IPS-18c (cell line): ENCODE data around the gene CKAP2.
A peak's percentile ranks its signal among the peaks of the same experiment; 100 is the strongest.
"Not testable (repeated sequence)": the region's sequence is repeated elsewhere in the genome, so short reads cannot be mapped to it uniquely, and the experiment has no call there.

Source experiments
- H3K4me3 ChIP-seq: 2 replicates; pipeline ENCODE4 v1.7.0; 2013; ENCODE audit warnings: low read depth, mild to moderate bottlenecking, low read length, moderate library complexity; ENCODE audit not compliant: insufficient read depth
- H3K9me3 ChIP-seq: one replicate; pipeline ENCODE4 v1.6.1; 2013; ENCODE audit warnings: mild to moderate bottlenecking, low read length, moderate library complexity; ENCODE audit not compliant: control insufficient read depth, insufficient read depth

CKAP2 gene

DNA sequence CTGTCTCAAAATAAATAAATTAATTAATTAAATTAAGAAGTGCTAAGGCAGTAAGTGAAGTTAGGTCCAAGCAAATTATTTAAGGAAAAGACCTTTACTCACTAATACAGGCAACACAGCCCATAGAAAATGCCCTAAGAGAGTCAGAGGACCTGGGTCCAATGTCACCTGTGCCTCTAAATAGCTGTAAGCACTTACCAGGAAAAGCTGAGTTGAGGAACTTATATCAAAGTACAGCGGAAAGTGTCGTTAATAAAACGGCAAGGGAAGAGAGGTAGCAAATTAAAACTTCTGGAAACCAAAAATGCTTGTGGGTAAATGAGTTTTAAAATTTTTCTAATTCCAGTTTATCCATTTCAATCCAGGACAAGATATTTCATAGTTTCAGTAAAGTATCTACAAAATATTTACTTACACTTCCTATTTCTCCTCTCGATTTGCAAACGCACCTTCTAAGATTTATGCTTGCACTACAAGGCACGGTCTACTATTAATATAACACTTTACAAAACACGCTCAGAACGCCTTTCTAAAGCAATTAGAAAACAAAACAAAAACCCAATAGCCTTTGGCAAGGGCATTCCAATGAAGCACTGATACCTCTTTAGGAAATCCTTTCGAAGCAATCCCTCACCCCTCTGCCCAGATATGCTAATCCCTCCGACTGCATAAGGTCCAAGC is 5.8 kb upstream of the CKAP2 start:
- peaks cover 2% of the 10 kb centered on the region for H3K9me3 ChIP-seq
- peak overlapping the region; percentile 95 for H3K4me3 ChIP-seq

DNA sequence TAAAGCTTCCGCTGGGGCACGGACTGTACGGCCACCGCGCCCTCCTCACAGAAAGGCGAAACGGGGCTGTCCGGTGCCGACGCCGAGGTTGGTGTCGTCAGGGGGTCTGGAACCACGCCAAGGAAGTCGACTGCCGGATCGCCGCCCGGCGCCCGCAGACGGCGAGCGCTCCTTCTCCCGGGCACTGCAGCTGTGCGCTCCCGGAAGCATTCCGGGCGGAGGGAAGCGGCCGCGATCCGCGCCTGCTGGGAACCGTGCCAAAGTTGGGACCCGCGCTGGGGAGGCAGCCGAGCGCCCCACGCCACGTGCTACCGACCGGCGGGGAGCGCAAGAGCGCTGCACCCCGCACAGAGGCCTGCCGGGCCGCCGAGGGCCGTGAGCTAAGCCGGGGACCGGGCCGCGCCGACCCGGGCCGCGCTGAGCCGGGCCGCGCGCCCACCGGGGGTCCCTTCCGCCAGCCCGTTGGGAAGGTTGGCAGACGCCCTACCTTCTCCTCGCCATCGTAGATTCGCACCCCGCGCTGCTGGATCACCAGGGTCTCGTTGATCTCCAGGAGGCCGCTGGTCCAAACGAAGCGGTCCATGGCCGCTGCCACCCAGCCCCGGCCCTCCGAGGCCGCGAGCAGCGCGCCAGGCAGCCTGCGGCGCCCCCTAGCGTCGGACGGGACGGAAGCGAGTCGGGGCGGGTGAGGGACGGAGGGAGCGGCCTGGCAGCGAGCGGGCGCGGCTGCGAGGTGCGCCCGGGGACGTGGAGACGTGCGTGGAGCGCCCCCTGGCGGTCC is 5.1 kb upstream of the CKAP2 start, which contains the start of gene VPS36:
Gene VPS36, minus strand, starts transcription at position 623 of the 781 bp plus-strand sequence. Its CDS starts 40 bp downstream, at position 583.
- peaks cover 2% of the 10 kb centered on the region for H3K9me3 ChIP-seq
- peak within 1 kb of the TSS; percentile 95 for H3K4me3 ChIP-seq

DNA sequence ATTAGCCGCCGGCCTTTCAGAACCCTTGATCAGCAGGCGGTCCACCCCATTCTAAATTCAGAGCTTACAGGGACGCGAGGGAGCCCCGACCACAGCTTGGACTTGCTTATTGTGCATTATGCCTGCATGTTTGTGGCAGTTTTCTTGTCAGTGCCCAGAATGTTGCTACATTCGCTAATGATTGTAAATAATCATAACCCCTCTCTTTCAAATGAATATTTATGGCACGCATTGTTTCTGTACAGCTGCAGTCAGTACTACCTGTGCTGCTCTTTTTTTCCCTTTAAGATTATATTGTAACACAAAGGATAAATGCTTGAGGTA is 4.5 kb upstream of the CKAP2 start:
- Histone ChIP-seq H3K9me3 (peaks cover 2% of the 10 kb centered on the region), H3K4me3 (peak overlapping the region; percentile 95; the same call in 1 of the 2 replicates)

DNA sequence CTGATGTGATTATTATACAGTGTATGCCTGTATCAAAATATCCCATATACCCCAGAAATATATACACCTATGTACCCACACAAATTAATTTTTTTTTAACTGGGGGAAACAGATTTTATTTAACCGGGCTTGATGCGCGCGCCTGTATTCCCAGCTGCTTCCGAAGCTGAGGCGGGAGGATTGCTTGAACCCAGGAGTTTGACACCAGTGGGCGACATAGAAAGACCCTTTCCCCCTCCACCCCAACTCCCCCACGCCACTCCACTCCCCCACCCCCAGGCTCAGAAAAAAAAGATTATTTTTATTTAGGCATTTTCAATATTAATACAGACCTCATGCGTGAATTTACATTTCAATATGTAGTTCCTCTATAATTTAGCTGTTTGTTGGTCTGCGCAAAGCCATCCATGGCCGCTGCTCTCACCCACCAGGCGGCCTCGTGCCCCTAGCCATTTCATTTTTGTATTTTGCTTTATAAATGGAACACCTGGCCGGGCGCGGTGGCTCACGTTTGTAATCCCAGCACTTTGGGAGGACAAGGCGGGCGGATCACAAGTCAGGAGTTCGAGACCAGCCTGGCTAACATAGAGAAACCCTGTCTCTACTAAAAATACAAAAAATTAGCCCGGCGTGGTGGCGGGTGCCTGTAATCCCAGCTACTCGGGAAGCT is 4.0 kb upstream of the CKAP2 start:
- peaks cover 2% of the 10 kb centered on the region for H3K9me3 ChIP-seq
- H3K4me3 ChIP-seq: no peak overlapping the region; the same call in 1 of the 2 replicates

DNA sequence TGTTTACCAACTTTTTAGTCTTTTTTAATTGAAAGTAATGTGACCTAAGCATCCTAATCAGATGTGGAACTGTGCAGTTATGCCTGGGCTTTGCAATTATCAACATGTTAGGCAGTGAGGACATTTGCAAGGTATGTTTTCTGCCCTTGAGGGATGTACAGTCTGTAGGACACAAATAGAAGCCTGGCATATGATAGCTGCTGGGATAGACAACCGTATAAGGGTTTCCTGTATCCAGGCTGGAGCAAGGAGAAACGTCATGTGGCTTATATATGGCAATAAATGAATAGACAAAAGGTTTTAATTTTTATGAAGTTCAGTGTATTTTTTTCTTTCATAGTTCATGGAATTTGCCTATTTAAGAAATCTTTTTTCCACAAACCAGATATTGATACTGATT is 2.8 kb upstream of the CKAP2 start:
- Histone ChIP-seq H3K4me3 (no peak overlapping the region), H3K9me3 (peaks cover 2% of the 10 kb centered on the region)

DNA sequence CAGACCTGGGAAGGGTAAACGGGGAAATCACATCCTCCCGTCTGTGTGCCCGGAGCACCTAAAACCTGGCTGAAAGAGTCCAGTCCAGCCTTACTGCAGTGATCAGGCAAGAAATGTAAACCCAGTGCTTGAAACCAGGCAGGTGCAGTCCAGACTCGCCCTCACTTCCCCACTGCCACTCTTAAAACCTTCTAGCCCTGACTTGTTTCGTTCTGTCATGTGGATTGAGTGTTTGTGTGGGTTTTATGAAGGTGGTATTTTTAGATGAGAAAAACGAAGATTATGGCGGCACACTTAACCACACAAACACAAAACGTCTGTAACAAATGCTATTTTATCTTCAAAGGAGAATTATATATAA is 839 bp upstream of the CKAP2 start:
- H3K4me3 ChIP-seq: peak overlapping the region; percentile 59; the same call in 1 of the 2 replicates
- H3K9me3 ChIP-seq: peaks cover 2% of the 10 kb centered on the region

DNA sequence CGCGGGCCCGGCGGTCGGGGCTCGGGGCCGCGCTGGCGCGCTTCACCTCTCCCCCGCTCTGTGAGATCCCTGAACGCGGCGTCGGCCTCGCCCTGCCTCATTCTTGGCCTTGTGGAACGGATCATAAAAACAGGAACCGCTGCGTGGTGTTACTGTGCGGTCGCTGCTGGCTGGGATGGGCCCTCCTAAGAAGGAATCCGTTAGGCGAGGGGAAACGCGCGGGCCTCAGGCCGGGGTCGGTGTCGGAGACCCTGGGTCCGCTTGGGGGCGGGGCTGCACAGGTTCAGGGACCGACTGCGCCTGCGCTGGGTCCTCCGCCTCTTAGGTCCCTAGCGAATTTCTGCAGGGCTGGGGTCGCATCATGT is 381 bp downstream of the CKAP2 start:
- H3K9me3 ChIP-seq: no peaks in the 10 kb centered on the region

DNA sequence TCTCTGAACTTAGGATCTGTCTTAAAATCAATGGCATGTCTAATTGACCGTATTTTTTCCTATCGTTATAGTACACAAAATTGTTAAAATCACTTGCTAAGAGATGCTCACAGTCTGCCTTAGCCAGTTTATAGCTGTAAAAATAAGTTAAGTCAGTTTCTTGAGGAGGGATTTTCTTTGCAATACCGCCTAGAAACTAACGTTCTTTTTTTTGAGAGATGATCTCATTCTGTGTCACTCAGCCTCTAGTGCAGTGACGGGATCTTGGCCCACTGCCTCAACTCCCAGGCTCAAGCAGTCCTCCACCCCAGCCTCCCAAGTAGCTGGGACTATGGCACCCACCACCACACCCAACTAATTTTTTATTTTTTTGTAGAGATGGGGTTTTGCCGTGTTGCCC is 4.4 kb downstream of the CKAP2 start:
- no peaks in the 10 kb centered on the region for H3K9me3 ChIP-seq
- no peak overlapping the region for H3K4me3 ChIP-seq

More for the DNA sequence above, 381 bp downstream of the CKAP2 start:
- peak overlapping the region; percentile 59 for H3K4me3 ChIP-seq

DNA sequence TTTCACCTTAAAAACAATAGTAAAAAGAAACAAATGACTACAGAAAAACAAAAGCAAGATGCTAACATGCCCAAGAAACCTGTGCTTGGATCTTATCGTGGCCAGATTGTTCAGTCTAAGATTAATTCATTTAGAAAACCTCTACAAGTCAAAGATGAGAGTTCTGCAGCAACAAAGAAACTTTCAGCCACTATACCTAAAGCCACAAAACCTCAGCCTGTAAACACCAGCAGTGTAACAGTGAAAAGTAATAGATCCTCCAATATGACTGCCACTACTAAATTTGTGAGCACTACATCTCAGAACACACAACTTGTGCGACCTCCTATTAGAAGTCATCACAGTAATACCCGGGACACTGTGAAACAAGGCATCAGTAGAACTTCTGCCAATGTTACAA is 6.0 kb downstream of the CKAP2 start:
- no peak overlapping the region for H3K4me3 ChIP-seq

DNA sequence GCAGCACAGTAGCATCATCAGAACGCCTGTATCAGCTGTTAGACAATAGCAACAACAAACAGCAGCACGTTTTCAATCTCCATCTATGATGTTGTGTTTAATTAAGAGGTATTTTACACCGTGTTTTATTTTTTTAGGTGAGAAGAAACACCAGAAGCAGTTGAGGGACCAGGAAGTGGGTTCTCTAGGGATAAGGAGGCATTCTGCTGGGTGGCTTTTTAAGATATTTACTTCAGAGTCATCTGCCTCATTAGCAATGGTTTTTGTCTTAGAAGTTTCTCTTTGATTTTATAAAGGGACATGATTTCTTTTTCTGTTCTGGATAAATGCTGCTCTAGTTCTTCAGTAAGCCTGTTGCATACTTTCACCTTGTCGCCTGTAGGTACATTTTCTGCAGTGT is 8.2 kb downstream of the CKAP2 start:
- Histone ChIP-seq H3K4me3 (no peak overlapping the region), H3K9me3 (peaks cover 2% of the 10 kb centered on the region)

More for the DNA sequence above, 6.0 kb downstream of the CKAP2 start:
- H3K9me3 ChIP-seq: no peaks in the 10 kb centered on the region

DNA sequence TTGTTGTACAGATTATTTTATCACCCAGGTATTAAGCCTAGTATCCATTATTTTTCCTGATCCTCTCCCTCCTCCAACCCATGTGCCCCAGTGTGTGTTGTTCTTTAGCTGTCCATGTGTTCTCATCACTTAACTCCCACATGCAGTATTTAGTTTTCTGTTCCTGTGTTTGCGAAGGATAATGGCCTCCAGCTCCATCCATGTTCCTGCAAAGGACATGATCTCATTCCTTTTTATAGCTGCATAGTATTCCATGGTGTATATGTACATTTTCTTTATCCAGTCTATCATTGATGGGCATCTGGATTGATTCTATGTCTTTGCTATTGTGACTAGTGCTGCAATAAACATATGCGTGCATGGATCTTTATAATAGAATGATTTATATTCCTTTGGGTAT is 13.2 kb downstream of the CKAP2 start:
- H3K4me3 ChIP-seq, H3K9me3 ChIP-seq: not testable (repeated sequence)

DNA sequence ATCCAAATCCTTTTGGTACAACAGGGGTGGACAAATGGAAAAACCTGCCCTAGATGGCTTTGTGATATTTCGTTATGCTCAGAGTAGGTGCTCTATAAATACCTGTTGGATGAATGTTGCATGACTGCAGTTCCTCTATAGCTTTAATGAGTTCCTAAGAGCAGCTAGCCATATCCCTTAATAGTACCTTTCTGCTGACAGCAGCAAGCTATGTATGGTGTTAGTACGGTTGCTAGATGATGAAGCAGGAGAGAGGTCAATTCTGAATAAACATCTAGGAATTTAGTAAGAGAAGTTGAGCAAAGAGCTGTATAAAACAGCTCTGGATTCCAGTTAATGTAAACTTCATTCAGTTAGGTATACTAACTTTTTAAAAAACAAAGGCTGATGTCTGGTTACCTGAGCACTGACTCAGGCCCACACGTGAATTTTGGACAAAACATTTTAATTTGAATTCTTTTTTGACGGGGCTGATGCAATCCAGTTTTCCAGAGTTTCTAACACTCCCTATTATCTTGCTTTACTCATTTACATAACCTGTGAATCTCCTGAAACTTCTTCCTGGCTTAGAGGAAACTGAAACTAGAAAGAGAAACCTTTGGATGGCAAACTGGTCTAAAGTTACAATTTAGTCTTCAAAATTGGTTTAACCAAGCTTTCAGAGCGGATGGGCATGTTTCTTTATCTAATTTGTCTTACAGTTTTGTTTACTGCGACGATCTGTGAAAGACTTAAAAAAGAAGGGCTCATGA is 25.6 kb downstream of the CKAP2 start:
- not testable (repeated sequence) for H3K9me3 ChIP-seq, H3K4me3 ChIP-seq

DNA sequence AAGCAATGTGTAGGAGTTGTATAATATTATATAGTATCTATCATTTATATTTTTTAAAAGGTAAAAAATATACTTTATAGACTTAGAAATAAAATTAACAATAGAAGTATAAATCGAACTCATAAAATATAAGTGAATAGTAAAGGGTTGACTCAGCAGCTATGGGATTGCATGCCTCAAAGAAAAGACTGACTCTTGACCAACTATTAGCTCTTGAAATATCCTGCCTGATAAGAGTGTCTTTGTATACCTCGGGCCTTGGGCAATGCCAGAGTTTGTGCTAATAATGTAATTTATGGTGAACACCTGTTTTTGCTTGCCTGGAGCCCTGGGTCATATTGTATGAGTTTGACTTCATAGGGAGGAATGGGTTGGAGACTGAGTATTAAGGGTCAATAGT is 31.8 kb downstream of the CKAP2 start:
- H3K4me3 ChIP-seq, H3K9me3 ChIP-seq: not testable (repeated sequence)

DNA sequence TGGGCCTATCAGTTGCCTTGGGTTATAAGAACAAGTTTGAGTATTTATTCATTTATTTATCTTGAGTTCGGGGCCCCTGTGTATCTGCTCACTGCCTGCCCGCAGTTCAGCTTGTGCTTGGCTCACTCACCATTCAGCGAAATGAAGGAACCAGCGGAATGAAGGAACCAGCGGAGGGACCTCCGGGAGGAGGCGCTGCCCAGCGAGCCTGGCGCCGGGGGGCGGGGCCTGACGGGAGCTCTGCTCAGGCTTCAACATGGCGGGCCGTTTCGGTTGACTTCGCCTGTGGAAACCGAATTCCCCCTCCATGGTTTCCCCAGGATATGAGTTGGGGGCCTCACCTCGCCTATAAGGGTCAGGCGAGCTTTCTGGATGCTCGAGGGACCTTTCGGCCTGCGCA is 33.5 kb downstream of the CKAP2 start:
- not testable (repeated sequence) for H3K9me3 ChIP-seq, H3K4me3 ChIP-seq

DNA sequence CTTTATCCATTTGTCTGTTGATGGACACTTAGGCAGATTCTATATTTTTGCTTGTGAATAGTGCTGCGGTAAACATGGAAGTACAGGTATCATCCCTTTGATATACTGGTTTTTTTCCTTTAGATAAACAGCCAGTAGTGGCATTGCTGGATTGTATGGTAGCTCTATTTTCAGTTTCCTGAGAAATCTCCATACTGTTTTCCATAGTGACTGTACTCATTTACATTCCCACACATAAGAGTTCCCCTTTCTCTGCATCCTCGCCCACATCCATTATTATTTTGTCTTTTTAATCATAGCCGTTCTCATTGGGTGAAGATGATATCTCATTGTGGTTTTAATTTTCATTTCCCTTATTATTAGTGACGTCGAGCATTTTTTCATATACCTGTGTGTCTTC is 35.7 kb downstream of the CKAP2 start:
- not testable (repeated sequence) for H3K9me3 ChIP-seq, H3K4me3 ChIP-seq

DNA sequence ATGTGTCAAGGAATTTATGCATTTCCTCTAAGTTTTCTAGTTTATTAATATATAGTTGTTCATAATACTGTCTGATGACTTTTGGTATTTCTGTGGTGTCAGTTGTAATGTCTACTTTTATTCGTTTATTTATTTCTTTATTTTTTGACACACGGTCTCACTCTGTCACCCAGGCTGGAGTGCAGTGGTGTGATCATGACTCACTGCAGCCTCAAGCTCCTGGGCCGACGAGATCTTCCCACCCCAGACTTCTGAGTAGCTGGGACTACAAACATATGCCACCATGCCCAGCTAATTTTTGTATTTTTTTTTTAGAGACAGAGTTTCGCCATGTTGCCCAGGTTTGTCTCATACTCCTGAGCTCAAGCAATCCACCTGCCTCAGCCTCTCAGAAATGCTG is 39.0 kb downstream of the CKAP2 start:
- not testable (repeated sequence) for H3K9me3 ChIP-seq, H3K4me3 ChIP-seq

DNA sequence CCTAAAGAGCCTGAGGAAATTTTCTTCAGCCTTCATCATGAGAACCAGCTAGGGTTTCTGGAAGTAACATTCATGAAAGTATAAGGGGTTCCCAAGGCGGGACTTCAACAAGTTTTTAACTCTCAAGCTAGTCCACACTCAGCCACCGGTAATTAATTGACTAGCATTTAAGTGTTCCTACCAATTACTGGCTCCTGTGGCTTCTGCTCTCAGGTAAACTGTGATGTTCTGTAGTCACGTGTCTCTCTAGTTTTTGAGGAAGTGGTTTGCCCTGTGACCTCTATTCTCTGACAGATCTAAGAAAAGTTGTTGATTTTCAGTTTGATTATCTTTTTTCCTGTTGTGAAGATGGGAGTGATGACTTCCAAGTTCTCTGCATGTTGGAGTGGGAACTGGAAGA is 42.7 kb downstream of the CKAP2 start:
- not testable (repeated sequence) for H3K4me3 ChIP-seq, H3K9me3 ChIP-seq

DNA sequence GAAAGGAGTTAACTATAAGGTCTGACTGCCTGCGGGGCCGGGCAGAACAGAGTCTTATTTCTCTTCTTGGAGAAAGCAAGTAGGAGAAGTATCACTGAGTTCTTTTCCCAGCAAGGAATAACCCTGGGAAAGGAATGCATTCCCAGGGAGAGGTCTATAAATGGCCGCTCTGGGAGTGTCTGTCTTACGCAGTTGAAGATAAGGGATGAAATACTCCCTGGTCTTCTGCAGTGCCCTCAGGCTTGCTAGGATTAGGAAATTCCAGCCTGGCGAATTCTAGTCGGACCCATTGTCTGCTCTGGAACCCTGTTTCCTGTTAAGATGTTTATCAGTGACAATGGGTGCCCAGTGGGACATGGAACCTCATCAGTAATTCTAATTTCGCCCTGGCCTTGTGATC is 47.0 kb downstream of the CKAP2 start:
- not testable (repeated sequence) for H3K9me3 ChIP-seq, H3K4me3 ChIP-seq
